ENCODE measurements around the gene ROMO1. TPM values are rescaled to one million over a fixed set of nuclear protein-coding genes. Genes with fewer than 3 reads are reported as not detected.
A peak's percentile ranks its signal among the peaks of the same experiment; 100 is the strongest.

Gene ROMO1
- total RNA-seq, 1 donor from 2014 or later: 158 TPM

DNA sequence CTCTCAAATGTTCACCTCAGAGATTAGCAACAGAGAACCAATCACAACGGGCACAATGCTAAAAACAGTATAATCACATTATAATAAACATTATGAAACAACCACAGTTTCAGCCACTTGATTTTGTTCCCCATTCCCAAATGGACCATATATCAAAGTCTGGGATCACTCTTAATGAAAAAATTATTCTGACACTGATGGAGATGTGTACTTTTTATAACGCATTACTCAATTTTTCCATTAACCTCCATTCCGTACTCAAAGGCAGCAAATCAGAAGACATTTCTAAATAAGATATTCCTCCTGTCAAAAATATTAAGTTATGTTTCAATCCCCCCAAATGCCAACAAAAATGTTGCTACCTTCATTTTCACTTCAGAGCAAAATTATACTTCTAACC is 37.3 kb upstream of the ROMO1 start:
- TF ChIP-seq, protein P1, sequence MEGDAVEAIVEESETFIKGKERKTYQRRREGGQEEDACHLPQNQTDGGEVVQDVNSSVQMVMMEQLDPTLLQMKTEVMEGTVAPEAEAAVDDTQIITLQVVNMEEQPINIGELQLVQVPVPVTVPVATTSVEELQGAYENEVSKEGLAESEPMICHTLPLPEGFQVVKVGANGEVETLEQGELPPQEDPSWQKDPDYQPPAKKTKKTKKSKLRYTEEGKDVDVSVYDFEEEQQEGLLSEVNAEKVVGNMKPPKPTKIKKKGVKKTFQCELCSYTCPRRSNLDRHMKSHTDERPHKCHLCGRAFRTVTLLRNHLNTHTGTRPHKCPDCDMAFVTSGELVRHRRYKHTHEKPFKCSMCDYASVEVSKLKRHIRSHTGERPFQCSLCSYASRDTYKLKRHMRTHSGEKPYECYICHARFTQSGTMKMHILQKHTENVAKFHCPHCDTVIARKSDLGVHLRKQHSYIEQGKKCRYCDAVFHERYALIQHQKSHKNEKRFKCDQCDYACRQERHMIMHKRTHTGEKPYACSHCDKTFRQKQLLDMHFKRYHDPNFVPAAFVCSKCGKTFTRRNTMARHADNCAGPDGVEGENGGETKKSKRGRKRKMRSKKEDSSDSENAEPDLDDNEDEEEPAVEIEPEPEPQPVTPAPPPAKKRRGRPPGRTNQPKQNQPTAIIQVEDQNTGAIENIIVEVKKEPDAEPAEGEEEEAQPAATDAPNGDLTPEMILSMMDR (conservative IDR thresholded peaks at IDR 0.05): no peak
- Mint-ChIP-seq H3K4me3 (peak overlapping the region; percentile 99), H3K36me3 (ENCODE audit: low read depth) (no peaks in the 10 kb centered on the region), H3K4me1 (peaks cover 63% of the 10 kb centered on the region), H3K27me3 (ENCODE audit: low read depth) (no peaks in the 10 kb centered on the region), H3K9me3 (no peaks in the 10 kb centered on the region), H3K27ac (ENCODE audit: unreplicated experiment) (no peak overlapping the region)
- no peak for DNase-seq (ENCODE audit: low read depth, low spot score)

DNA sequence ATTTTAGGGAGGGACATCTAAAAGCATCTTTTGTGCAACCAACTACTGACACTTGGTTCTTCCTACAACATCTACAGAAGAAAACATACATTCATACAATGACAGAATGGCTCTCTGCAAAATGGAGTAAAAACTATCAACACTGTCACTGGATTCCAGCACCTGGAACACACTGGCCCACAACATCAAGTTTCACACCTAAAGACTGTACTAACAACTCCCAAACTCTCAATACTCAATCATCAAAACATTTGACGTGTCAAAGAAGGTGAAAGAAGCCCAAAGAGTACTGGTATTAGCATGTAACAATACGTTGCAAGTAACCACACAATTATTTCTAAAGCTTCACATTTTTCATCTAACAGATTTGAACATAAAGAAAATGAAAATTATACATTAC is 36.7 kb upstream of the ROMO1 start:
- Mint-ChIP-seq H3K4me1 (peaks cover 58% of the 10 kb centered on the region), H3K9me3 (no peaks in the 10 kb centered on the region), H3K27ac (ENCODE audit: unreplicated experiment) (no peak overlapping the region), H3K27me3 (ENCODE audit: low read depth) (no peaks in the 10 kb centered on the region), H3K36me3 (ENCODE audit: low read depth) (no peaks in the 10 kb centered on the region), H3K4me3 (peak overlapping the region; percentile 99)
- no peak for DNase-seq (ENCODE audit: low read depth, low spot score)
- TF ChIP-seq, protein P1 (conservative IDR thresholded peaks at IDR 0.05): no peak

DNA sequence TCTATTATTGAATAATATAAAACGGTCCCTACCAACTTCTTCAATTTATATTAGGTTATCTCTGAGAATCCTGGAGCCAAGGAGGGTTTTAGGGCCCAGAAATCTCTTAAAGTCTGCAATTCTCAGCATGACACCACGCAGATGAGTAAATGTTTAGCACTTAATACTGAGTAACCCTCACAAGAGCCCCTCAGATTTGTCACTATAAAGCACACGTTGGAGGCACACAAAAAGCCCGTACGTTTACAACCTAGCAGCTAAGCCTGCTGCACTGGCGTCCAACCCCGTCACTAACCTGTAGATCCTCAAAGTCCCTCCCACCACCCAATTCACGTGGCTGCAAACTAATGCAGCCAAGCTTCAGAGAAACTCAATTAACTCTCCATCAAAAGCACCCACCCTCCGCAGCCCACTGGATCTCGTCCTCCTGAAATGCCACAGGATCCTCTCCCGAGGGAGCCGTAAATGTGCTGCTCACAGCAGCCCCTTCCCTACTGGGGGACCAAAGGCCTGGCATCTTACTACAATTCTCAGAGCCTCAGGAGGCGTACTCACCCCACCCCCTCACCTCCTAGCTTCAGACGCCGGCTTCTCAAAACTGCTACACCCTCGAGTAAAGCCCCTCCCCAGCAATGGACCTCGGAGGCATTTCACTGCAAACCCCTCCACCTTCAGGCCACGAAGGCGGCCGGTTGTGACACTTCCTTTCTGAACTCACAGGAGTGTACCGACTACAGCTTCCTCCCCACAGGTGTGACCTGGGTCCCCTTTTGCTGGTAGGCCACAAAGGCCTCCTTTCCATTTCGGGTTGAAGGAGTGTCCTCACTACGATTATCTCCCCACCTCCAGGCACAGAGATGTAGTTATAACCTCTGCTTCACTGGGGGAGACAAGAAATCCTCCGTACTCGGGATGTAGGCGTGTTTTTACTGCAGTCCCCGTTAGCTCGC is 35.4 kb upstream of the ROMO1 start:
- peaks cover 56% of the 10 kb centered on the region for H3K4me1 Mint-ChIP-seq
- DNase-seq (ENCODE audit: low read depth, low spot score): peak; percentile 12
- H3K27me3 Mint-ChIP-seq (ENCODE audit: low read depth): no peaks in the 10 kb centered on the region

DNA sequence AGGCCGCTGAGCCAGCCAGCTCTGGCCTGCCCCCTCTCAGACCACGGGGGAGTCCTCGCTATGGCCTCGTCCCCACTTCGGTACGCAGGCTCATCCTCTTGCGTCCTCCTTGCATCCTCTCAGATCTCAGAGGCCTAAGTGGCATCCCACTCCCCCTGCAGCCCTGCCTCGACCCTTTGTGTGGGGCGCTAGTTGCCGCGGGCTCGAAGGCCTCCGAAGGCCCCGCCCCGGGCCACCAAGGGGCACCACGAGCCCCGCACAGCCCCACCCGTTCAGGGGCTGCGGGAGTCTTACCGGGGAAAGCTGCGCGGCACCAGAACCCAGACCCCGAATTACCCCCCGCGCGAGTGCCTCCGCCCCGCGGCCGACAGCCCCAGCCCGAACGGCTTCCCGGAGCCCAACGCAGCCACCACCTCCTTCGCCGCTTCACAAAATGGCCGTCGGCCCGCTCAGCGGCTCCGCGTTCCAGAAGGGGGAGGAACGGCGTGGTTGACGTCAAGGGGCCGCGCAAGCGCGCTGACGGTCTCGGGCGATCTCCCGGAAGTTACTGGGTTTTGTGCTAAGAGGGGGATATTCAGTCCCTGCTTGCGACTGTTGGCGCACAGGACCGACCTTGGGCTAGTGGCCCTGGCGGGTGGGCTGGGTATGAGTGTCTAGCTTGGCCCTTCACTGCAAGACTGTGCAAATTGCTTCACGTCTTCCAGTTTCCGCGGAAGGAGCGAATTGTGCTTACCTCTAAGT is 34.6 kb upstream of the ROMO1 start, which contains the start of the genes CPNE1 and RBM12:
TSS of gene CPNE1 (minus strand) at position 435 of the 741 bp plus-strand sequence. CDS start 31,977 bp downstream, outside the sequence.
TSS of gene RBM12 (minus strand) at position 435 of the 741 bp plus-strand sequence. CDS start 9,578 bp downstream, outside the sequence.
- Mint-ChIP-seq H3K4me1 (peaks cover 49% of the 10 kb centered on the region), H3K36me3 (ENCODE audit: low read depth) (no peaks in the 10 kb centered on the region), H3K27ac (ENCODE audit: unreplicated experiment) (peak within 1 kb of the TSS; percentile 100), H3K9me3 (no peaks in the 10 kb centered on the region), H3K4me3 (peak within 1 kb of the TSS; percentile 99), H3K27me3 (ENCODE audit: low read depth) (no peaks in the 10 kb centered on the region)
- TF ChIP-seq, protein P1 (conservative IDR thresholded peaks at IDR 0.05): no peak
- peak; percentile 93 for DNase-seq (ENCODE audit: low read depth, low spot score)

More for the DNA sequence above, 35.4 kb upstream of the ROMO1 start:
- H3K27ac Mint-ChIP-seq (ENCODE audit: unreplicated experiment): peak overlapping the region; percentile 100
- H3K4me3 Mint-ChIP-seq: peak overlapping the region; percentile 99
- no peaks in the 10 kb centered on the region for H3K36me3 Mint-ChIP-seq (ENCODE audit: low read depth)
- H3K9me3 Mint-ChIP-seq: no peaks in the 10 kb centered on the region
- TF ChIP-seq, protein P1 (conservative IDR thresholded peaks at IDR 0.05): peak; percentile 5

DNA sequence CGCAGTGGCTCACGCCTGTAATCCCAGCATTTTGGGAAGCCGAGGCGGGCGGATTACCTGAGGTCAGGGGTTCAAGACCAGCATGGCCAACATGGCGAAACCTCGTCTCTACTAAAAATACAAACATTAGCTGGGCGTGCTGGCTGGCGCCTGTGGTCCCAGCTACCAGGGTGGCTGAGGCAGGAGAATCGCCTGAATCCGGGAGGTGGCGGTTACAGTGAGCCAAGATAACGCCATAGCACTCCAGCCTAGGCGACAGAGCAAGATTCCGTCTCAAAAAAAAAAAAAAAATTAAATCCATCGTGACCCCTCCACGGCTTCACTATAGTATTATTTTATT is 33.3 kb upstream of the ROMO1 start:
- H3K4me3 Mint-ChIP-seq: peak overlapping the region; percentile 18
- TF ChIP-seq, protein P1 (conservative IDR thresholded peaks at IDR 0.05): no peak
- H3K27ac Mint-ChIP-seq (ENCODE audit: unreplicated experiment): no peak overlapping the region
- no peaks in the 10 kb centered on the region for H3K27me3 Mint-ChIP-seq (ENCODE audit: low read depth)
- no peak for DNase-seq (ENCODE audit: low read depth, low spot score)
- H3K4me1 Mint-ChIP-seq: peaks cover 36% of the 10 kb centered on the region
- H3K36me3 Mint-ChIP-seq (ENCODE audit: low read depth): no peaks in the 10 kb centered on the region
- H3K9me3 Mint-ChIP-seq: no peaks in the 10 kb centered on the region

All from neural crest cell (in vitro differentiated cells).